Bronchial epithelial cell (primary cell): ENCODE results near the gene MUC21. TPM values are rescaled to one million over a fixed set of nuclear protein-coding genes. Genes with fewer than 3 reads are reported as not detected.

Source experiments
- DNase-seq: peaks from one replicate; pipeline ENCODE4 v3.0.0-alpha.2; 2010; ENCODE audit warnings: low read depth
- FAIRE-seq: peaks from 2 replicates; lab custom pipeline; 2011; peaks lifted over from hg19 to GRCh38; lab: Jason Lieb, UNC
- H3K27me3 ChIP-seq: 2 replicates; pipeline ENCODE4 v1.5.1; 2011; ENCODE audit warnings: low read length; ENCODE audit not compliant: control insufficient read depth, insufficient read depth
- H3K36me3 ChIP-seq: 2 replicates; pipeline ENCODE4 v1.5.1; 2011; ENCODE audit warnings: low read length; ENCODE audit not compliant: control insufficient read depth, insufficient read depth
- H3K4me3 ChIP-seq: 2 replicates; pipeline ENCODE4 v1.5.1; 2011; ENCODE audit warnings: mild to moderate bottlenecking, low read depth, low read length, control low read depth
- CTCF ChIP-seq: IDR thresholded peaks from 2 replicates; pipeline ENCODE4 v1.5.1; 2011; ENCODE audit warnings: mild to moderate bottlenecking, moderate library complexity, low read length, control low read depth, inconsistent platforms; ENCODE audit not compliant: insufficient read depth, severe bottlenecking
- total RNA-seq: library from RNA; depleted of rRNA; stranded (reverse); fragments of >200 nt; gene quantifications from 2 replicates; pipeline ENCODE4 v1.2.1, GENCODE V29; 2014

The MUC21 gene
- total RNA-seq, 1 donor from 2014 or later: 0.53 TPM

- FAIRE-seq (no peak), DNase-seq (no peak)
- no peak overlapping the region for H3K4me3 ChIP-seq
- no peak for TF ChIP-seq CTCF
- peaks cover 6% of the 10 kb centered on the region for H3K27me3 ChIP-seq
- H3K36me3 ChIP-seq: no peaks in the 10 kb centered on the region
Measured at GRCh38 chr6:30951907-30952469, 31.5 kb upstream of the MUC21 start.

GRCh38 chr6:30954631-30955366, 28.7 kb upstream of the MUC21 start:
- Histone ChIP-seq H3K27me3 (peaks cover 6% of the 10 kb centered on the region), H3K4me3 (no peak overlapping the region), H3K36me3 (no peaks in the 10 kb centered on the region)
- FAIRE-seq (no peak), DNase-seq (no peak)
- TF ChIP-seq CTCF: no peak

- FAIRE-seq (no peak), DNase-seq (no peak)
- Histone ChIP-seq H3K4me3 (peak overlapping the region; percentile 28), H3K36me3 (no peaks in the 10 kb centered on the region), H3K27me3 (peaks cover 7% of the 10 kb centered on the region)
- no peak for TF ChIP-seq CTCF
Measured at GRCh38 chr6:30955367-30956042, 28.0 kb upstream of the MUC21 start.

- no peak overlapping the region for H3K4me3 ChIP-seq
- H3K36me3 ChIP-seq: no peaks in the 10 kb centered on the region
- peaks cover 3% of the 10 kb centered on the region for H3K27me3 ChIP-seq
- TF ChIP-seq CTCF: no peak
- no peak for FAIRE-seq
- DNase-seq: no peak
Measured at GRCh38 chr6:30957716-30958115, 25.8 kb upstream of the MUC21 start.

GRCh38 chr6:30960907-30961673, 22.4 kb upstream of the MUC21 start:
- TF ChIP-seq CTCF: no peak
- FAIRE-seq (no peak), DNase-seq (no peak)
- no peak overlapping the region for H3K4me3 ChIP-seq
- H3K27me3 ChIP-seq: peaks cover 3% of the 10 kb centered on the region
- no peaks in the 10 kb centered on the region for H3K36me3 ChIP-seq
